Omental fat pad (tissue), 4 donors: ENCODE measurements around the gene BICRAL. TPM values are rescaled to one million over a fixed set of nuclear protein-coding genes. Genes with fewer than 3 reads are reported as not detected.

ENCODE experiments used
- ATAC-seq: fragments of 150-250 bp; one replicate; pipeline ENCODE4 v1.9.1; 2016; ENCODE audit warnings: mild to moderate bottlenecking, moderate library complexity; ENCODE audit not compliant: low FRiP score
- DNase-seq: peaks from one replicate; pipeline ENCODE4 v3.0.0-alpha.2; 2019; ENCODE audit warnings: low spot score
- total RNA-seq, 4 donors: library from RNA; depleted of rRNA; stranded (reverse); fragments of >200 nt; gene quantifications; one replicate each; pipeline ENCODE4 v1.1.0, GENCODE V29; 2016
- TF ChIP-seq, protein P1 (sequence below), 3 donors: fragments of 450-650 bp; IDR thresholded peaks; one replicate each; pipeline ENCODE4 v1.5.1; 2016 to 2017; ENCODE audit warnings: antibody characterized with exemption in 3 of 3, mild to moderate bottlenecking in 3 of 3, moderate library complexity in 2 of 3

BICRAL gene
- total RNA-seq, 4 donors from 2014 or later = 7.6 to 18.8 (median 12.9) TPM

DNA sequence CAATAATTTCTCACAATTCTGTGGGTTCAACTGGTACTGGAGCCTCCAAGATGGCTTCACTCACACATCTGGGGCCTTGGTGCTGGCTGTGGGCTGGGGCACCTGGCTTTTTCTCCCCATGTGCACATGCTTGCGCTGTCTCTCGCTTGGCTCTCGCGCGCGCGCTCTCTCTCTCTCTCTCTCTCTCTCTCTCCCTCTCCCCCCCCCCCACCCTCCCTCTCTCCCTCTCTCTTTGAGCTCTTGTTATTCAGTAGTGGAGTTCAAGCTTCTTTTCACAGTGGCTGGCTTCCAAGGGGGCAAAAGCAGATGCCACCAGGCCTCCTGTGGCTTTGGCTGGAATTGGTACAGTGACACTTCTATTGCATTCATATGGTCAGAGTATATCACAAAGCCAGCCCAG is 25.1 kb upstream of the BICRAL start:
- TF ChIP-seq, protein P1, sequence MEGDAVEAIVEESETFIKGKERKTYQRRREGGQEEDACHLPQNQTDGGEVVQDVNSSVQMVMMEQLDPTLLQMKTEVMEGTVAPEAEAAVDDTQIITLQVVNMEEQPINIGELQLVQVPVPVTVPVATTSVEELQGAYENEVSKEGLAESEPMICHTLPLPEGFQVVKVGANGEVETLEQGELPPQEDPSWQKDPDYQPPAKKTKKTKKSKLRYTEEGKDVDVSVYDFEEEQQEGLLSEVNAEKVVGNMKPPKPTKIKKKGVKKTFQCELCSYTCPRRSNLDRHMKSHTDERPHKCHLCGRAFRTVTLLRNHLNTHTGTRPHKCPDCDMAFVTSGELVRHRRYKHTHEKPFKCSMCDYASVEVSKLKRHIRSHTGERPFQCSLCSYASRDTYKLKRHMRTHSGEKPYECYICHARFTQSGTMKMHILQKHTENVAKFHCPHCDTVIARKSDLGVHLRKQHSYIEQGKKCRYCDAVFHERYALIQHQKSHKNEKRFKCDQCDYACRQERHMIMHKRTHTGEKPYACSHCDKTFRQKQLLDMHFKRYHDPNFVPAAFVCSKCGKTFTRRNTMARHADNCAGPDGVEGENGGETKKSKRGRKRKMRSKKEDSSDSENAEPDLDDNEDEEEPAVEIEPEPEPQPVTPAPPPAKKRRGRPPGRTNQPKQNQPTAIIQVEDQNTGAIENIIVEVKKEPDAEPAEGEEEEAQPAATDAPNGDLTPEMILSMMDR (IDR thresholded peaks at IDR 0.05) = no peak
- ATAC-seq = no peak
- no peak for DNase-seq

DNA sequence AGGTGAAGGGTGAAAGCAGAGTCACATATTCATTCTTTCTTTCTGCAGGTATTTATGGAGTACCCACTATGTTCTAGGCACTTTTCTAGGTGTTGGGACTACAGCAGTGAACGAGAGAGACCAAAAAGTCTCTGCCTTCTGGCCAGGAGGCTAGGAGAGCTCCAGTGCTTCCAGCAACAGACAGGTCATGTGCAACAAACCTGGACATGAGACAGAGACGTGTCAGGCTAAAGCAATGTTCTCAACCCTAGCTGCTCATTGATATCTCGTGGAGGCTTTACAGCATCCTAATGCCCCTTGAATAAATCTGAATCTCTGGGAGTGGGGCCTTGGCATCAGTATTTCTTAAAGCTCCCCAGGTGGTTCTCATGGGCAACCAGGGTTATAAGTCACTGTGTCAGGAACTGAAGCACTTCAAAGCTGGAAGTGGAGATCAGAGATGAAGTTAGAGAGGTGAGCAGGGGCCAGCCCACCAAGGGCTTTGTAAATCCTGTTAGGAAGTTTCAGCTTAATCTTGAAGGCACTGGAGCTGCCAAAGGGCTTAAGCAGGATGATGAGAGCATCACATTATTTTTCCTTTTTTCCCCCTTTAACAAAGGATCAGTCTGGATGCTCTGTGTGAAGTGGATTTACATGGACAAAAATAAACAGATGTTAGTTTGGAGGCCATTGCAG is 23.0 kb upstream of the BICRAL start:
- TF ChIP-seq, protein P1 (IDR thresholded peaks at IDR 0.05) = no peak
- no peak for ATAC-seq
- no peak for DNase-seq

DNA sequence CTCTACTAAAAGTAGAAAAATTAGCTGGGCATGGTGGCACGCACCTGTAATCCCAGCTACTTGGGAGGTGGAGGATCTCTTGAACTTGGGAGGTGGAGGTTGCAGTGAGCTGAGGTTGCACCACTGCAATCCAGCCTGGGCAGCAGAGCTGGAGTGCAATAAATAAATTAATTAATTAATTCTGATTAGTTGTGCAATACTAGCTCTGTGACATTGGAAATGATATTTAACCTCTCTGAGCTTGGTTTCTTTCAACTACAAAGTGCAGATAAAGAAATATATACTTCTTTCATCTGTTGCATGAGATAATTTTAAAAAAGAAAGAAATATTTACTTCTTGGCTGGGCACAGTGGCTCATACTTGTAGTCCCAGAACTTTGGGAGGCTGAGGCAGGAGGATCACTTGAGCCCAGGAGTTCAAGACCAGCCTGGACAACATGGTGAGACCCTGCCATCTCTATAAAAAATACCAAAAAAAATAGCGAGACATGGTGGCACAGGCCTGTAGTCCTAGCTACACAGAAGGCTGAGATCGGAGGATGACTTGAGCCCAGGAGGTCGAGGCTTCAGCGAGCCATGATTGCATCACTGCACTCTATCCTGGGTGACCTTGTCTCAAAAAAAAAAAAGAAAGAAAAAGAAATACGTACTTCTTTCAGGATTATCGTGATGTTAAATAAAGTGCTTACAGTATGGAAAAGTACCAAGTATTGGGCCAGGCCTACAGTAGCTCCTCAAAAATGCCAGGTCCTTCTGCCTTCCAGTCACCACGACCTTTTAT is 20.4 kb upstream of the BICRAL start:
- TF ChIP-seq, protein P1 (IDR thresholded peaks at IDR 0.05) = no peak
- ATAC-seq (no peak), DNase-seq (no peak)

DNA sequence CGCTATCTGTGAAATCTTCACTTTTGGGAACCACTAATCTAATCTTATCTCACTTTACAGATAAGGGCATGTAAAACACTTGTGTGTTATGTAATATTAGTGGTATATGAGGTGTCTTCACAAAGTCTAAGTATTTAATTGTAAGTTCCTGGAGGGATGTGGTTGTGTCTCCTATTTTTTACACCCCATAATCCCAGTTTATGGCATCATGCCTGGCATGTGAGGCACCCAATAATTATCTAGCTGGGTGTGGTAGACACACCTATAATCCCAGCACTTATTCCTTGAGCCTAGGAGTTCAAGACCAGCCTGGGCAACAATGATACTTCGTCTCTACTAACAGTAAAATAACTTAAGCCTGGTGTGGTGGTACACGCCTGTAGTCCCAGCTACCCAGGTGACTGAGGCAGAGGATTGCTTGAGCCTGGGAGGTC is 19.4 kb upstream of the BICRAL start:
- no peak for ATAC-seq
- TF ChIP-seq, protein P1 (IDR thresholded peaks at IDR 0.05) = no peak
- DNase-seq = no peak

DNA sequence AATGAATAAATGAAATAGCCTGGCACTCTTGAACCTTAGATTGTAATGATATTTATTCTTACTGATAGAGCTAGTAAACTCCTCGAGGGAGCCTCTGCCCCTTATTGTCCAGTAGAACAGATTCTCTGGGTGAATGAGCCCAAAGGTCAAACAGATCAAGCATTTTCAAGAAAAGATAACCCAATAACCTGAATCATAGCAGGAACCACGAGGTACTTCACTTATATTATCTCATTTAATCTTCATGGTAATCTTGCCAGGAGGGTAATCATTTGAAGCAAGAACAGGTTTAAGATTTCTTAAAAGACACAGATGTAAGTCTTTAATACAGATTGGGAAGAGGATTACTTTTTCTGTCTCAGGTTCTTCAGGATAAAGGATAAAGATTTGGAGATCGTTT is 18.9 kb upstream of the BICRAL start:
- TF ChIP-seq, protein P1 (IDR thresholded peaks at IDR 0.05) = no peak
- no peak for ATAC-seq
- DNase-seq = no peak

DNA sequence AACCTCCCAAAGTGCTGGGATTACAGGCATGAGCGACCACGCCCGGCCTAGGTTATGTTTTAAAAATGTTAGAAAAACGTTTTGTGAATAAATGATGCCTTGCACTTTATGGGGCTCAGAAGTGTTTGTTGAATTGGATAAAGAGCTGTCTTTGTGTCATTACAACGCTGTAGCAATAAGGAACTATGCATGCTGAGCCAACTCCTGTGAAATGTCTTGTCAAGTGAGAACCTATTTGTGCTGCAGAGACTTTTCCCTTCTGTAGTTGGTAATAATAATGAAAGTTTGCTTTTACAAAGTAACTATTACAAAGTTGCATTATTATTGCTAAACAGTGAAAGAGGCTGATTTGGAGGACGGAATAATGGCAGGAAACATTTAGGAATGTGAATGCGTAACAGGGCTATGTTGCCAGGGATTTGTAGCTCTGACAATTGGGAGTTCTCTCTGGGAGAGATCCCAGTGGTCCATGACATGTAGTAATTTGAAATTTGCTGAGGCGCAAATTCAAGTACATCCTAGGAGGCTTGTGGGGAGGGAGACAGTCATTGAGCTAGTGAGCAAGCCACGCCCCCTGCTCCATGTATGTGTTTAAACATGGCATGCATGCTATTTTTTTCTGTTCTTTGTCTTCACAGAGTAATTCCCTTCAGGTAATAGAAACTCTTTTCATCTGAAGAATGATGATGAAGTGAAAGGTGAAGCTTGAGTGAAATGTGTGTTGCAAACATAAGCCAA is 16.8 kb upstream of the BICRAL start:
- DNase-seq (no peak), ATAC-seq (no peak)
- TF ChIP-seq, protein P1 (IDR thresholded peaks at IDR 0.05) = no peak
